ENCODE measurements around the gene AIDA. TPM values are rescaled to one million over a fixed set of nuclear protein-coding genes. Genes with fewer than 3 reads are reported as not detected.

Gene AIDA
- polyA plus RNA-seq, 1 of the 3 experiments (the other 2 are of a cell fraction): 20.8 TPM

- 71% methylated on average over 1 of the region's 1 CpG for WGBS (ENCODE audit: low lambda C conversion rate)
- no peak overlapping the region for H2AFZ ChIP-seq (ENCODE audit: low read depth)
- no peak overlapping the region for H3K27ac ChIP-seq (ENCODE audit: low read depth in 2 of 2, low read length in 1 of 2)
- no peak overlapping the region for H3K4me3 ChIP-seq (ENCODE audit: low read depth in 2 of 2, low read length in 1 of 2)
- POLR2A ChIA-PET: interaction anchor here (1.6 kb wide), 1 partner anchor 9 kb away, joined by 3 read pairs; no protein-coding TSS in a partner anchor
- no peak for DNase-seq
- H3K9me2 ChIP-seq: no peaks in the 10 kb centered on the region
- no peak overlapping the region for H3K4me2 ChIP-seq
- H3K27me3 ChIP-seq (ENCODE audit: insufficient read depth): no peaks in the 10 kb centered on the region
- peaks cover 68 to 94% of the 10 kb centered on the region in 2 experiments for H3K36me3 ChIP-seq (replicated peaks in 1 of 2; ENCODE audit: control insufficient read depth in 1 of 2, insufficient read depth in 2 of 2, low read length in 1 of 2)
- H3K9ac ChIP-seq: no peak overlapping the region
- no peak for TF ChIP-seq RAD21 (IDR thresholded peaks at IDR 0.05; ENCODE audit: low read length)
- TF ChIP-seq JUND (IDR thresholded peaks at IDR 0.05): no peak
- no peak for TF ChIP-seq TCF12 (IDR thresholded peaks at IDR 0.05)
- no peak for TF ChIP-seq POLR2AphosphoS5 (IDR thresholded peaks at IDR 0.05; ENCODE audit: low read depth, low read length)
- no peak for TF ChIP-seq GABPA (IDR thresholded peaks at IDR 0.05; ENCODE audit: low read depth)
- TF ChIP-seq EP300 (IDR thresholded peaks at IDR 0.05; ENCODE audit: borderline replicate concordance in 1 of 2, low read depth in 1 of 2, low read length in 1 of 2): no peak
- no peak for TF ChIP-seq FOSL2 (IDR thresholded peaks at IDR 0.05; ENCODE audit: borderline replicate concordance, low read depth)
- no peak for TF ChIP-seq CTCF (IDR thresholded peaks at IDR 0.05)
- TF ChIP-seq MEF2A (IDR thresholded peaks at IDR 0.05; ENCODE audit: borderline replicate concordance, low read depth): no peak
- no peak for TF ChIP-seq NRF1 (IDR thresholded peaks at IDR 0.05; ENCODE audit: low read depth, low read length)
- TF ChIP-seq TAF1 (IDR thresholded peaks at IDR 0.05; ENCODE audit: borderline replicate concordance, low read depth, low read length): no peak
- no peak for TF ChIP-seq MXI1 (IDR thresholded peaks at IDR 0.05; ENCODE audit: low read depth, low read length)
- TF ChIP-seq USF1 (IDR thresholded peaks at IDR 0.05; ENCODE audit: borderline replicate concordance, low read depth): no peak
- no peak for TF ChIP-seq NFIC (IDR thresholded peaks at IDR 0.05; ENCODE audit: borderline replicate concordance)
- no peak for TF ChIP-seq FOXJ3 (CRISPR knock-in tag; IDR thresholded peaks at IDR 0.05)
- no peak for TF ChIP-seq USF2 (IDR thresholded peaks at IDR 0.05; ENCODE audit: borderline replicate concordance, low read depth, low read length)
- no peak for TF ChIP-seq RFX5 (IDR thresholded peaks at IDR 0.05; ENCODE audit: low read length)
- TF ChIP-seq RXRA (IDR thresholded peaks at IDR 0.05; ENCODE audit: borderline replicate concordance, low read depth): no peak
- no peak for TF ChIP-seq SMC3 (IDR thresholded peaks at IDR 0.05; ENCODE audit: low read depth, low read length)
- no peak for TF ChIP-seq ELF1 (IDR thresholded peaks at IDR 0.05)
- H3K4me1 ChIP-seq (ENCODE audit: control insufficient read depth in 1 of 2, insufficient read depth in 2 of 2, low read depth in 1 of 2, low read length in 1 of 2): no peaks in the 10 kb centered on the region
- H3K79me2 ChIP-seq (ENCODE audit: insufficient read depth): no peaks in the 10 kb centered on the region
- no peaks in the 10 kb centered on the region for H4K20me1 ChIP-seq (ENCODE audit: insufficient read depth)
- CTCF ChIA-PET: interaction anchor here (0.9 kb wide), 1 partner anchor 18 kb away, joined by 3 read pairs; no protein-coding TSS in a partner anchor
- H3F3A ChIP-seq (replicated peaks; ENCODE audit: insufficient read depth): peaks cover 6% of the 10 kb centered on the region
- H3K9me3 ChIP-seq: no peaks in the 10 kb centered on the region
These were observed 59.6 kb downstream of the AIDA start for GRCh38 chr1:222652676-222653075.
